Activated T-cell treated with anti-CD3 and anti-CD28 coated beads for 4 hours (primary cell): ENCODE data around the gene INVS.

ENCODE experiments used
- DNase-seq: peaks from one replicate; pipeline ENCODE4 v3.0.0-alpha.2; 2020

Gene INVS

GRCh38 chr9:100350188-100350587, 251.1 kb downstream of the INVS start:
- no peak for DNase-seq
